H1 (cell line): ENCODE data around the gene TVP23A. TPM values are rescaled to one million over a fixed set of nuclear protein-coding genes. Genes with fewer than 3 reads are reported as not detected.

ENCODE experiments used
- CTCF ChIA-PET: fragments of 300-600 bp; sonication (Branson Sonifier 250); formaldehyde crosslinking; loops from one replicate; lab custom pipeline; 2021; ENCODE audit not compliant: partially characterized antibody; lab: Charles Lee
- POLR2A ChIA-PET: fragments of 300-600 bp; sonication (Branson Sonifier 250); formaldehyde crosslinking; loops from one replicate; lab custom pipeline; 2021; ENCODE audit warnings: inconsistent platforms; ENCODE audit not compliant: partially characterized antibody; lab: Charles Lee
- DNase-seq, 2 experiments: peaks; one replicate each; pipeline versions ENCODE4 v3.0.0 to v3.0.0-alpha.2; 2010 to 2022; ENCODE audit warnings: low spot score in 2 of 2, low read depth in 1 of 2, mixed read lengths in 1 of 2
- FAIRE-seq: peaks from 2 replicates; lab custom pipeline; 2011; peaks lifted over from hg19 to GRCh38; lab: Jason Lieb, UNC
- H2AFZ ChIP-seq: 2 replicates; pipeline ENCODE4 v1.8.1; 2012; ENCODE audit warnings: low read length, inconsistent platforms
- H2AK5ac ChIP-seq: 2 replicates; pipeline ENCODE4 v1.6.1; 2013; ENCODE audit warnings: low read depth, low read length
- H2BK120ac ChIP-seq: replicated peaks from 2 replicates; pipeline ENCODE3; 2013; ENCODE audit warnings: low read depth, low read length, inconsistent platforms
- H2BK12ac ChIP-seq: 2 replicates; pipeline ENCODE4 v1.6.1; 2013; ENCODE audit warnings: low read depth, low read length
- H2BK15ac ChIP-seq: 2 replicates; pipeline ENCODE4 v1.6.1; 2013; ENCODE audit warnings: low read length
- H2BK20ac ChIP-seq: 2 replicates; pipeline ENCODE4 v1.6.1; 2013; ENCODE audit warnings: low read length
- H2BK5ac ChIP-seq: 2 replicates; pipeline ENCODE4 v1.6.1; 2013; ENCODE audit warnings: low read depth, low read length
- H3K14ac ChIP-seq: 2 replicates; pipeline ENCODE4 v1.6.1; 2013; ENCODE audit warnings: inconsistent platforms; ENCODE audit not compliant: insufficient read length
- H3K18ac ChIP-seq: 2 replicates; pipeline ENCODE4 v1.6.1; 2013; ENCODE audit warnings: low read length; ENCODE audit errors: extremely low read depth
- H3K23ac ChIP-seq: 2 replicates; pipeline ENCODE4 v1.6.1; 2013; ENCODE audit warnings: inconsistent platforms; ENCODE audit not compliant: insufficient read length
- H3K23me2 ChIP-seq: 2 replicates; pipeline ENCODE4 v1.6.1; 2013; ENCODE audit warnings: low read depth, low read length
- H3K27ac ChIP-seq: 2 replicates; pipeline ENCODE4 v1.6.1; 2011; ENCODE audit warnings: low read depth, low read length, inconsistent platforms
- H3K27me3 ChIP-seq, 4 experiments: replicated peaks in 1 of 4; 1 replicate in 1 of 4; 2 replicates in 3 of 4; pipeline versions ENCODE4 v1.6.1 to v1.8.1; 2011 to 2013; ENCODE audit warnings: low read length in 3 of 4, mild to moderate bottlenecking in 3 of 4, inconsistent platforms in 2 of 4, mixed read lengths in 2 of 4, moderate library complexity in 1 of 4; ENCODE audit not compliant: control insufficient read depth in 3 of 4, insufficient read depth in 3 of 4; ENCODE audit errors: extremely low read depth in 1 of 4
- H3K36me3 ChIP-seq, 4 experiments: 2 replicates each; pipeline versions ENCODE4 v1.6.1 to v1.8.1; 2011 to 2013; ENCODE audit warnings: mild to moderate bottlenecking in 4 of 4, low read length in 3 of 4, moderate library complexity in 2 of 4, control low read depth in 1 of 4, inconsistent platforms in 1 of 4; ENCODE audit not compliant: insufficient read depth in 4 of 4, control insufficient read depth in 2 of 4
- H3K4ac ChIP-seq: replicated peaks from 2 replicates; pipeline ENCODE3; 2013; ENCODE audit warnings: low read length, low read depth, mixed read lengths, inconsistent platforms; ENCODE audit not compliant: insufficient read length
- H3K4me1 ChIP-seq, 4 experiments: replicated peaks in 1 of 4; 1 replicate in 1 of 4; 2 replicates in 3 of 4; pipeline versions ENCODE4 v1.6.1 to v1.8.1; 2011 to 2013; ENCODE audit warnings: low read length in 3 of 4, inconsistent platforms in 2 of 4, mixed read lengths in 1 of 4; ENCODE audit not compliant: insufficient read depth in 4 of 4, control insufficient read depth in 3 of 4
- H3K4me2 ChIP-seq, 2 experiments: 2 replicates each; pipeline versions ENCODE4 v1.6.1 to v1.8.1; 2011 to 2013; ENCODE audit warnings: low read depth in 2 of 2, low read length in 2 of 2, control low read depth in 1 of 2, inconsistent platforms in 1 of 2, mild to moderate bottlenecking in 1 of 2; ENCODE audit not compliant: insufficient read depth in 1 of 2
- H3K4me3 ChIP-seq, 4 experiments: fragments of 200-600, 300-600 bp in 1 of 4; sonication (generic), shearing (Covaris generic), sonication (Bioruptor Twin) in 1 of 4; 2 replicates each; pipeline versions ENCODE4 v1.5.1 to v1.8.1; 2011 to 2016; ENCODE audit warnings: low read length in 4 of 4, low read depth in 3 of 4, control low read depth in 2 of 4, inconsistent platforms in 2 of 4, mild to moderate bottlenecking in 2 of 4, mixed read lengths in 1 of 4, moderate library complexity in 1 of 4; ENCODE audit not compliant: insufficient read depth in 2 of 4; ENCODE audit errors: extremely low read depth in 1 of 4
- H3K56ac ChIP-seq: replicated peaks from 2 replicates; pipeline ENCODE3; 2013; ENCODE audit warnings: low read depth, mild to moderate bottlenecking, mixed read lengths, low read length, inconsistent platforms; ENCODE audit not compliant: insufficient read length
- H3K79me1 ChIP-seq: 2 replicates; pipeline ENCODE4 v1.6.1; 2013; ENCODE audit warnings: low read depth, low read length, control low read depth
- H3K79me2 ChIP-seq, 2 experiments: 2 replicates each; pipeline versions ENCODE4 v1.6.1 to v1.8.1; 2012 to 2013; ENCODE audit warnings: low read length in 2 of 2, mild to moderate bottlenecking in 2 of 2, inconsistent platforms in 1 of 2; ENCODE audit not compliant: insufficient read depth in 2 of 2, control insufficient read depth in 1 of 2
- H3K9ac ChIP-seq, 4 experiments: replicated peaks in 1 of 4; 1 replicate in 1 of 4; 2 replicates in 3 of 4; pipeline versions ENCODE4 v1.6.1 to v1.8.1; 2011 to 2013; ENCODE audit warnings: low read depth in 3 of 4, low read length in 3 of 4, control low read depth in 2 of 4, mild to moderate bottlenecking in 2 of 4, moderate library complexity in 2 of 4, inconsistent platforms in 1 of 4; ENCODE audit errors: extremely low read depth in 1 of 4
- H3K9me3 ChIP-seq, 2 experiments: 2 replicates each; pipeline versions ENCODE4 v1.6.1 to v1.8.1; 2012 to 2013; ENCODE audit warnings: mild to moderate bottlenecking in 2 of 2, moderate library complexity in 2 of 2, control low read depth in 1 of 2, inconsistent platforms in 1 of 2, low read depth in 1 of 2, low read length in 1 of 2, mixed read lengths in 1 of 2; ENCODE audit not compliant: insufficient read depth in 2 of 2
- H4K20me1 ChIP-seq, 2 experiments: replicated peaks in 1 of 2; 2 replicates each; pipeline versions ENCODE3 to v1.8.1; 2011 to 2013; ENCODE audit warnings: inconsistent platforms in 2 of 2, low read length in 2 of 2, mild to moderate bottlenecking in 1 of 2; ENCODE audit not compliant: insufficient read depth in 2 of 2, control insufficient read depth in 1 of 2
- H4K5ac ChIP-seq: 2 replicates; pipeline ENCODE4 v1.6.1; 2013; ENCODE audit warnings: low read length, low read depth, mixed read lengths, inconsistent platforms; ENCODE audit not compliant: insufficient read length
- H4K8ac ChIP-seq: 2 replicates; pipeline ENCODE4 v1.8.0; 2013; ENCODE audit warnings: mild to moderate bottlenecking, moderate library complexity, low read length, inconsistent platforms; ENCODE audit not compliant: insufficient read depth; ENCODE audit errors: extremely low read depth
- H4K91ac ChIP-seq: replicated peaks from 2 replicates; pipeline ENCODE3; 2013; ENCODE audit warnings: low read length, mixed read lengths, inconsistent platforms; ENCODE audit not compliant: insufficient read length
- ATF2 ChIP-seq: IDR thresholded peaks from 2 replicates; pipeline ENCODE4 v1.6.1; 2012; ENCODE audit warnings: low read length, inconsistent platforms
- CBX5 ChIP-seq: fragments of 300-800, 300-1000 bp; sonication (generic); IDR thresholded peaks from 2 replicates; pipeline ENCODE4 v1.7.1; 2016; ENCODE audit warnings: antibody characterized with exemption, low read length, low read depth
- CBX8 ChIP-seq: fragments of 300-800, 300-1000 bp; sonication (generic); IDR thresholded peaks from 2 replicates; pipeline ENCODE4 v1.7.1; 2016; ENCODE audit warnings: low read depth, low read length, borderline replicate concordance
- CHD1 ChIP-seq: IDR thresholded peaks from 2 replicates; pipeline ENCODE4 v1.6.1; 2012; ENCODE audit warnings: low read depth, low read length, improper control_type of control experiment
- EZH2 ChIP-seq: fragments of 200-600 bp; sonication (generic); IDR thresholded peaks from 2 replicates; pipeline ENCODE4 v1.7.1; 2012; ENCODE audit warnings: low read depth, mild to moderate bottlenecking, moderate library complexity, low read length, inconsistent platforms; ENCODE audit not compliant: severe bottlenecking
- JUN ChIP-seq: IDR thresholded peaks from 2 replicates; pipeline ENCODE4 v1.6.1; 2011; ENCODE audit warnings: low read depth, mild to moderate bottlenecking, improper control_type of control experiment, low read length
- JUND ChIP-seq: IDR thresholded peaks from 2 replicates; pipeline ENCODE4 v1.6.1; 2011; ENCODE audit warnings: mild to moderate bottlenecking, improper control_type of control experiment, low read length
- NANOG ChIP-seq: IDR thresholded peaks from 2 replicates; pipeline ENCODE4 v1.6.1; 2011; ENCODE audit warnings: low read length, low read depth, mild to moderate bottlenecking, inconsistent platforms; ENCODE audit not compliant: insufficient read depth, poor library complexity, severe bottlenecking
- SIRT6 ChIP-seq: IDR thresholded peaks from one replicate; pipeline ENCODE4 v1.7.1; 2012; ENCODE audit warnings: low read length, inconsistent platforms
- TAF1 ChIP-seq: IDR thresholded peaks from 2 replicates; pipeline ENCODE4 v1.6.1; 2011; ENCODE audit warnings: mild to moderate bottlenecking, low read depth, low read length
- TAF7 ChIP-seq: optimal IDR thresholded peaks from 2 replicates; pipeline ENCODE3; 2011; ENCODE audit warnings: low read depth, mild to moderate bottlenecking, inconsistent platforms, low read length, moderate library complexity, borderline replicate concordance
- ZNF274 ChIP-seq: IDR thresholded peaks from 2 replicates; pipeline ENCODE4 v1.7.0; 2012; ENCODE audit warnings: low read length, borderline replicate concordance; ENCODE audit errors: extremely low read depth
- WGBS, 2 experiments: shearing (Covaris generic) in 1 of 2; methylation state at CpG; one replicate each; pipeline versions ENCODE4 v1.1.6 to v1.1.7; 2013 to 2015; ENCODE audit warnings: low lambda C conversion rate in 2 of 2, mixed read lengths in 2 of 2, inconsistent platforms in 1 of 2, low coverage in 1 of 2, missing lambda C conversion rate in 1 of 2; ENCODE audit not compliant: insufficient replicate concordance in 2 of 2, insufficient coverage in 1 of 2, insufficient read length in 1 of 2; ENCODE audit errors: extremely low coverage in 1 of 2, missing lambda C conversion rate in 1 of 2; 5-methylcytosine and 5-hydroxymethylcytosine counted together
- polyA plus RNA-seq, 7 experiments: library from polyadenylated mRNA; depleted of rRNA in 3 of 7; stranded (reverse) in 5 of 7; unstranded in 2 of 7; fragments of >200 nt in 5 of 7; fragments of 200-250 nt in 2 of 7; gene quantifications; 1 replicate in 5 of 7; 2 replicates in 1 of 7; 4 replicates in 1 of 7; pipeline versions ENCODE4 v1.2.1 to v1.2.3, GENCODE V29; 2011 to 2013; ENCODE audit warnings: missing spikeins in 2 of 7, mixed read lengths in 2 of 7
- total RNA-seq: library from RNA; stranded (reverse); fragmentation: NEBNext Ultra II Directional; extraction: Animal tissue kit (Norgen Biotek cat#: 25700); gene quantifications from 2 replicates; pipeline ENCODE4 v1.2.1, GENCODE V29; 2021

Gene TVP23A
- total and polyA plus RNA-seq, 2 of the 8 experiments (the other 6 are each of a cell fraction or from before 2014, with no cell fraction given), result 2.2 to 3.1 TPM

- H2BK120ac ChIP-seq, result no peak overlapping the region
- H3K4me3 ChIP-seq, result no peak overlapping the region
- H2BK5ac ChIP-seq, result no peak overlapping the region
- H4K91ac ChIP-seq, result no peak overlapping the region
- no peak overlapping the region for H3K27ac ChIP-seq
- H2AFZ ChIP-seq, result no peak overlapping the region
- H3K4ac ChIP-seq, result no peak overlapping the region
- no peak overlapping the region for H3K9ac ChIP-seq
- no peak overlapping the region for H3K14ac ChIP-seq
- H2BK20ac ChIP-seq, result no peak overlapping the region
- POLR2A ChIA-PET, result no interaction called here
- H3K79me1 ChIP-seq, result no peaks in the 10 kb centered on the region
- no peak overlapping the region for H2AK5ac ChIP-seq
- H3K4me1 ChIP-seq, result no peaks in the 10 kb centered on the region
- no peak overlapping the region for H2BK15ac ChIP-seq
- H4K20me1 ChIP-seq, result peaks cover 0 to 4% of the 10 kb centered on the region in 2 experiments
- H3K27me3 ChIP-seq, result no peaks in the 10 kb centered on the region; a peak in 1 of 7 replicates
- TF ChIP-seq ZNF274 (no peak), SIRT6 (no peak), ATF2 (no peak), TAF7 (no peak), JUN (no peak), EZH2 (no peak), CHD1 (no peak), CBX5 (no peak), TAF1 (no peak), JUND (no peak), NANOG (no peak), CBX8 (no peak)
- H3K79me2 ChIP-seq, result no peaks in the 10 kb centered on the region
- peaks cover 7% of the 10 kb centered on the region; the same call in 1 of the 2 replicates for H3K23me2 ChIP-seq
- no peaks in the 10 kb centered on the region for H3K9me3 ChIP-seq
- H2BK12ac ChIP-seq, result no peak overlapping the region
- CTCF ChIA-PET, result interaction anchor here (1.3 to 2.0 kb wide), 3 partner anchors 8 to 23 kb away, joined by 3 to 6 read pairs (median 4); partner anchors contain the start of gene CIITA
- no peak overlapping the region for H3K23ac ChIP-seq
- no peak for DNase-seq
- no peak overlapping the region for H4K8ac ChIP-seq
- H3K4me2 ChIP-seq, result no peak overlapping the region
- H4K5ac ChIP-seq, result no peak overlapping the region
- WGBS, 2 experiments, result 92% methylated on average over 2 of the region's 2 CpGs; no CpG with 5 or more reads in 1 of the 2 experiments
- no peak overlapping the region for H3K56ac ChIP-seq
- H3K18ac ChIP-seq, result no peak overlapping the region
- no peaks in the 10 kb centered on the region for H3K36me3 ChIP-seq
- no peak for FAIRE-seq
Observed at GRCh38 chr16:10856042-10856441, 37.4 kb upstream of the TVP23A start.
